Kidney tubule cell (primary cell): Measurements from ENCODE around the gene CLEC17A.
"Not testable (repeated sequence)": the region's sequence is repeated elsewhere in the genome, so short reads cannot be mapped to it uniquely, and the experiment has no call there.

Source experiments
- DNase-seq: peaks from one replicate; pipeline ENCODE4 v3.0.0-alpha.2; 2018; ENCODE audit warnings: low spot score

CLEC17A gene

GRCh38 chr19:14580623-14581237 lies 2.2 kb upstream of the CLEC17A start:
- DNase-seq, result no peak

- not testable (repeated sequence) for DNase-seq
Observed at GRCh38 chr19:14584372-14584771, 1.5 kb downstream of the CLEC17A start.

GRCh38 chr19:14585187-14585586 lies 2.3 kb downstream of the CLEC17A start:
- DNase-seq, result peak; percentile 17

DNA sequence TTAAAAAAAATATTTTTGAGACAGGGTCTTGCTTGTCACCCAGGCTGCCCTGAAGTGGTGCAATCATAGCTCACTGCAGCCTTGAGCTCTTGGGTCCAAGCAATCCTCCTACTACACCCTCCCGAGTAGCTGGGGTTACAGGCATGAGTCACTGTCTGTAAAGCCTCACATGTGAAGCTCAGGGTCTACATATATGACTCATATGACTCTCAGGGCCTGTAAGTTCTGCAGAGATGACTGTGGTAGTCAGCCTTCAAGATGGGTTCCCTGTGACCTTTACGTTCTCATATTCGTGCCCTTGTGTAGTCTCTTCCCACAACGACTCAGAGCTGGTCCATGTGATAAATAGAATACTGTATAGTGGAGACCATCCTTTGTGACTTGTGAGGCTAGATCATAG lies 6.5 kb downstream of the CLEC17A start:
- not testable (repeated sequence) for DNase-seq

GRCh38 chr19:14595558-14595957 lies 12.7 kb downstream of the CLEC17A start:
- DNase-seq, result no peak

- DNase-seq, result no peak
Observed at GRCh38 chr19:14599548-14600147, 16.8 kb downstream of the CLEC17A start.

- no peak for DNase-seq
Observed at GRCh38 chr19:14603990-14604387, 21.1 kb downstream of the CLEC17A start.

DNA sequence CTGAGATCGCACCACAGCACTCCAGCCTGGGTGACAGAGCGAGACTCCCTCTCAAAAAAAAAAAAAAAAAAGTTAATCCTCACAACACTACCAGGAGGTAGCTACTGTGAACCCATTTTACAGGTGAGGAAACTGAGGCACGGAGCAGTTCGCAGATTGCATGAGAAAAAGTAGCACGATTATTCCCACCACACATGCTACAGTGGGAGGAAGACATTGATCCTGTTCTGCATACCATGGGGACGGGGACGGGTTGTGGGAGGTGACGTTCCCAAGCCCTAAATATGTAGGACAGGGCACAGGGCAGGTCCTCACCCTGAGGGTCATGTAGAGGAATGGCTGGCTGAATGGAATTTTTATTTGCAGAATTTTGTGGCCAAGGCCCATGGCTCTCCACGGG lies 23.7 kb downstream of the CLEC17A start:
- DNase-seq, result no peak

DNA sequence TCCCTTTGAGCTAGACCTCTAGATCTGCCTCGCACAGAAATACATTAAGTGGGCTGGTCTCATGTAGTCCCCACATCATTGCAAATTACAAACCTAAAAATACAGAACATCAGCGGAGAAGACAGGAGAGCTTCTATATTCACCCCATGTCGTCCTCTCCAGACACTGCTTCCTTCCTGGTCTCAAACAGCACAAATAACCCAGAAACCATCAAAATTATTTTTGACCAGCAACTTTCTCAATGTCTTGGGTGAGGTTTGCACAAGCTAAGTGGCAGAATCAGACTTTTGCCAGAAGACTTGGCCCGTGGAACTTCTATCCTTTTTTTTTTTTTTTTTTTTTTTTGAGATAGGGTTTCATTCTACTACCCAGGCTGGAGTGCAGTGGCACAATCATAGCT lies 28.2 kb downstream of the CLEC17A start:
- no peak for DNase-seq

DNA sequence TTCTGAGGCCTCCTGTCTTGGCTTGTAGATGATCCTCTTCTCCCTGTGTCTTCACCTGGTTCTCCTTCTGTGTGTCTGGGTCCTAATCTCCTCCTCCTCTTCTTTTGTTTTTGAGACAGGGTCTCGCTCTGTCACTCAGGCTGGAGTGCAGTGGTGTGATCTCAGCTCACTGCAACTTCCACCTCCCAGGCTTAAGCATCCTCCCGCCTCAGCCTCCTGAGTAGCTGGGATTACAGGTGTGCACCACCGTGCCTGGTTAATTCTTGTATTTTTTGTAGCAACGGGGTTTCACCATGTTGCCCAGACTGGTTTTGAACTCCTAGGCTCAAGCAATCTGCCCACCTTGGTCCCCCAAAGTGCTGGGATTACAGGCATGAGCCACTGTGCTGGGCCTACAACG lies 29.4 kb downstream of the CLEC17A start:
- DNase-seq, result not testable (repeated sequence)

GRCh38 chr19:14612657-14613056 lies 29.8 kb downstream of the CLEC17A start:
- no peak for DNase-seq

DNA sequence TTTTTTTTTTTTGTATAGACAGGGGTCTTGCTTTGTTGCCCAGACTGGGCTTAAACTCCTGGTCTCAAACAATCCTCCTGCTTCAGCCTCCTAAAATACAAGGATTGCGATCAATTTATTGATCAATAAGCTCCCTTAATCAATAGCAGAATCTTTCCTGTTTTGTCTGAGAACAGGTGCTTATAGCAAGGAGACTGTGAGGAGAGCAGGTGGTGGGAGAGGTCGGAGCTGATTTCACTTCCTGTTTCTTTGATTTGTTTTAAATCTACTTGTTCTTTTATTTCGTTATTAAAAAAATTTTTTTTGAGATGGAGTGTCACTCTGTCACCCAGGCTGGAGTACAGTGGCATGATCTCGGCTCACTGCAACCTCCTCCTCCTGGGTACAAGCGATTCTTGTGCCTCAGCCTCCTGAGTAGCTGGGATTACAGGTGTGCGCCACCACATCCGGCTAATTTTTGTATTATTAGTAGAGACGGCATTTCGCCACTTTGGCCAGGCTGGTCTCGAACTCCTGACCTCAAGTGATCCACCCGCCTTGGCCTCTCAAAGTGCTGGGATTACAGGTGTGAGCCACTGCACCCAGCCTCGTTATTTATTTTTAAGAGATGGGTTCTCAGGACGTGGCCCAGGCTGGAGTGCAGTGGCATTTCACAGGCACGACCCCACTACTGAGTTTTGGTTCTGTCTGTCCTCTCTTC lies 30.7 kb downstream of the CLEC17A start:
- not testable (repeated sequence) for DNase-seq

DNA sequence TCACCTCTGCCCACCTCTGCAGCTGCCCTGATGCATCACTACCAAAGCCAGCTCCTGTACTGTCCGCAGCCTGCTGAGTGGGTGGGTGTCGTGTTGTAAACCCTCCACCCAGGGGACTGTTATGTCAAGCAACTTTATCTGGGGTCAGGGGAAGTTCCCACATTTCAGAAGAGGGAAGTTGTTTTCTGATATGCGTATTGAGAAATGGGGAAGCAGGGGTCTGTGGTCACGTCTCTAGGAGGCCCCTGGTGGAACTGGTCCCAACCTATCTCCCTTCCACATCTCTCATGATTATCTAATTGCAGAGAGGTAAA lies 31.2 kb downstream of the CLEC17A start:
- DNase-seq, result no peak

- no peak for DNase-seq
Observed at GRCh38 chr19:14615623-14616022, 32.7 kb downstream of the CLEC17A start.

DNA sequence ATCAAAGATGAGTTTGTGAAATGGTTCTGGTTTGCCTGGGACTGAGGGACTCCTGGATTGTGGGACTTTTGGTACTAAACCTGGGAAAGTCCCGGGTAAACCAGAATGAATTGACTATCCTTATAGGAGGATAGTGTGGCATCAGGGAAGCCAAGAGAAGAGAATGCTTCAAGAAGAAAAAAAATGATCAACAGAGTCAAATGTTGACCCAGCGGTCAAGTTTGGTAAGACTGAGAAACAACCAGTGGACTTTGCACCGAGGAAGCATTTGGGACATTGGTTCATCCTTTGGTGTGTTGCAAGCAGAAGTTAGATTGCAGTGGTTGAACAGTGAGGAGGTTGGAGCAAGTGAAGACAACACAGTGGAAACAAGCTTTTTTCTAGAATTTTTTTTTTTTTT lies 33.5 kb downstream of the CLEC17A start:
- no peak for DNase-seq

GRCh38 chr19:14619404-14619803 lies 36.5 kb downstream of the CLEC17A start:
- DNase-seq, result no peak

DNA sequence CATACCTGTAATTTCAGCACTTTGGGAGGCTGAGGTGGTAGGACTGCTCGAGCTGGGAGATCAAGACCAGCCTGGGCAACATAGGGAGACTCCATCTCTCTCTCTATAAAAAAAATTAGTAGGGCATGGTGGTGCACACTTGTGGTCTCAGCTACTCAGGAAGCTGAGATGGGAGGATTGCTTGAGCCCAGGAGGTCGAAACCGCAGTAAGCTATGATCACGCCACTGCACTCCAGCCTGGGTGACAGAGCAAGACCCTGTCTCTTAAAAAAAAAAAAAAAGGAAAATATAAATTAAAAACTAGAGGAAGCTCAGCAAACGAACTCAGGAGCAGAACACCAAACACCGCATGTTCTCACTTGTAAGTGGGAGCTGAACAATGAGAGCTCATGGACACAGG lies 41.6 kb downstream of the CLEC17A start:
- not testable (repeated sequence) for DNase-seq

DNA sequence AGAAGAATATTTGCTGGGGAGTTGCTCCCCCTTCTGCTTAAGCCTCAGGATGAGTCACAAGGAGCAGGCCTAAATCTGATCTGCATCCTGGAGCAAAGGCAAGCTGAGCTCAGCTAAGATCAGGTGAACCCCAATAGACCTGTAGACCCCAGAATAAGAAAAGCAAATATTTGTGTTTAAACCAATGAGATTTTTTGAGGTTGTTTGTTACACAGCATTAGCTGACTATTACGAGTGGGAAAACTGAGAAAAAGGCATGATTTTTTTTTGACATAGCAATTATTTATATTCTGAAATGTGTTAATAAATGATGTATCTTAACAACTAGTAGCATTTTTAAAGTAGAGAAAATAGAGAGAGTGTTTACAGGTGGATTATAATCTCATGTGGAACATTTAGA lies 46.7 kb downstream of the CLEC17A start:
- no peak for DNase-seq

- no peak for DNase-seq
Observed at GRCh38 chr19:14632286-14632685, 49.4 kb downstream of the CLEC17A start.

DNA sequence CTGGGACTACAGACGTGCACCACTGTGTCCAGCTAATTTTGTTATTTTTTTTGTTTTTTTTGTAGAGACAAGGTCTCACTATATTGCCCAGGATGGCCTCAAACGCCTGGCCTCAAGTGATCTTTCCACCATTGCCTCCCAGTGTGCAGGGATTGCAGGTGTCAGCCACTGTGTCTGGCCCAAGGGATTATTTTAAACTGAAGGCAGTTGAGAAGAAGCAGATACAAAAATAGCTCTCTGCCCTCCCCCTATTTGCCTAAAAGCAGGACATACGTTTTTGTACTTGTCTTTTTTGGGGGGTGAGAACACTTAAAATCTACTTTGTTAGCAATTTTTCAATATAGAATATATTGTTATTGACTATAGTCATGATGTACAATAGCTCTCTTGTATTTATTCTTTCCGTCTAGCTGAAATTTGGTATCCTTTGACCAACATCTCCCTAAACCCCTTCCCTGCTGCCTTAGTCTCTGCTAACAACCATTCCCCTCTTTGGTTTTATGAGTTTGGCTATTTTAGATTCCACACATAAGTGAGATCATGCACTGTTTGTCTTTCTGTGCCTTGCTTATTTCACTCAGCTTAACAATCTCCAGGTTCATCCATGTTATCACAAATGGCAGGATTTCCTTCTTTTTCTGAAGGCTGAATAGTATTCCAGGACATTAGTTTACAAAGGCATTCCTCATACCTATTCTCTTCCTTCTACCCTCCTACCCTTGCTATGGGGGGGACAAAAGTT lies 56.8 kb downstream of the CLEC17A start:
- DNase-seq, result no peak

DNA sequence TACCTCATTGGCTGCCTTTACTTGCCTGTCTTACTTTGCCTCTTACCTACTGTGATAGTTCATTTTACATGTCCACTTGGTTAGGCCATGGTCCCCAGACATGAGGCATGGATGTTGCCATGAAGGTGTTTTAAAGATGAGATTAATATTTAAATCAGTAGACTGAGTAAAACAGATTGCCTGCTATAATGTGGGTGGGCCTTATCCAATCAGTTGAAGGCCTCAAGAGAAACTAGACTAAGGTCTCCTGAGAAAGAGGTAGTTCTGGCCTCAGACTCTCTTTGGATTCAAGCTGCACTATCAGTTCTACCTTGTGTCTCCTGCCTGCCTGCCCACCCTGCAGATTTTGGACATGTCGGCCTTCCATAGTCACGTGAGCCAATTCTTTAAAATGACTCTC lies 65.6 kb downstream of the CLEC17A start:
- DNase-seq, result no peak

DNA sequence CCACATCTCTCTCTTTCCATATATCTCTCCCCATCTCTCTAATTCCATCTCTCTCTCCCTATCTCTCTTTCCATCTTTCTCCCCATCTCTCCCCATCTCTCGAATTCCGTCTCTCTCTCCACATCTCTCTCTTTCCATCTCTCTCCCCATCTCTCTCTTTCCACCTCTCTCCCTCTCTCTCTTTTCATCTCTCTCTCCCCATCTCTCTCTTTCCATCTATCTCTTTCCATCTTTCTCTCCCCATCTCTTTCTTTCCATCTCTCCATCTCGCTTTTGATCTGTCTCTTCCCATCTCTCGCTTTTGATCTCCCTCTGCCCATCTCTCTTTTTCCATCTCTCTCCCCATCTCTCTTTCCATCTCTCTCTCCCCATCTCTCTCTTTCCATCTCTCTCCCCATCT lies 66.1 kb downstream of the CLEC17A start:
- no peak for DNase-seq

DNA sequence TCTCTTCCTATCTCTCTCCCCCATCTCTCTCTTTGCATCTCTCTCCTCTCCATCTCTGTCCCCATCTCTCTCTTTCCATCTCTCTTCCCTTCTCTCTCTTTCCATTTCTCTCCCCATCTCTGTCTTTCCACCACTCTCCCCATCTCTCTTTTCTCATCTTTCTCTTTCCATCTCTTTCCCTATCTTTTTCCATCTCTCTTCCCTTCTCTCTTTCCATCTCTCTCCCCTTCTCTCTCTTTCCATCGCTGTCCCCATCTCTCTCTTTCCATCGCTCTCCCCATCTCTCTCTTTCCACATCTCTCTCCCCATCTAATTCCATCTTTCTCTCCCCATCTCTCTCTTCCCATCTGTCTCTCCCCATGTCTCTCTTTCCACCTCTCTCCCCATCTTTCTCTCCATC lies 67.3 kb downstream of the CLEC17A start:
- DNase-seq, result no peak
